ENCODE data around the gene TNRC6A. TPM values are rescaled to one million over a fixed set of nuclear protein-coding genes. Genes with fewer than 3 reads are reported as not detected.
"Not testable (repeated sequence)": the region's sequence is repeated elsewhere in the genome, so short reads cannot be mapped to it uniquely, and the experiment has no call there.

Gene TNRC6A
- total RNA-seq, 1 donor from 2014 or later = 35.6 TPM

DNA sequence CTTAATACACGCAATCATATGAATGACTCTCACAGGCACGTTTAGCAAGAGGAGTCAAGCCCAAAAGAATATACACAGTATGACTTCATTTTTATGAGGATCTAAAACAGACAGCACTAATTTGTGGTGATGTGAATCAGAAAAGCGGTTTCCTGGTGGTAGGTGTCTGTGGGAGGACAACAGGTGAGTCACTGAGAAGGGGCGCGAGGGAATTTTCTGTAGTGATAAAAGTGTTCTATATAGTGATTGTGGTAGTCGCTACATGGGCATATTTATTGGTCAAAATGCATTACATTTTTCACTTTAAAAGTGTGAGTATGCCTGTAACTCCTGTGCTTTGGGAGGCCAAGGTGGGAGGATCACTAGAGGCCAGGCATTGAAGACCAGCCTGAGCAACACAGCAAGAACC, 7.6 kb upstream of the TNRC6A start:
- intact Hi-C loops (cut with DNase I) = no loop called here

DNA sequence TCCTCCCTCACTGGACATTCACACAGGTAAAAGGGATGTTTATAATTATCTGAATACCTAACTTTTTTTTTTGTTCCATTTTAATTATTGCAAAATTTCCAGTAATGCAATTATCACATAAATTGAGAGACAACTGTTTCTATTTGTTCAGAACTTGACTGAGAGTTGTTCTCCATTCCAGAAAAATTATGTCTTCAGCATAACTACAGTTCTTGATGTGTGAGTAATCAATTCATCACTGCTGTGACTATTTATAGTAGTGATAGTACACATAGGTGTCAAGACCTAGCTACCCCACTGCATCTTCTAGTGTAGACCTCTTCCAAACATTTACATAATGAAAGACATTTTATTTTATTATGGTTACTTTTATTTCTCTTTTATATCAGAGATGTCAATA, 5.8 kb upstream of the TNRC6A start:
- DNase-seq (ENCODE audit: low spot score) = no peak
- intact Hi-C loops (cut with DNase I) = no loop called here

More for the DNA sequence above, 7.6 kb upstream of the TNRC6A start:
- no peak for DNase-seq (ENCODE audit: low spot score)

DNA sequence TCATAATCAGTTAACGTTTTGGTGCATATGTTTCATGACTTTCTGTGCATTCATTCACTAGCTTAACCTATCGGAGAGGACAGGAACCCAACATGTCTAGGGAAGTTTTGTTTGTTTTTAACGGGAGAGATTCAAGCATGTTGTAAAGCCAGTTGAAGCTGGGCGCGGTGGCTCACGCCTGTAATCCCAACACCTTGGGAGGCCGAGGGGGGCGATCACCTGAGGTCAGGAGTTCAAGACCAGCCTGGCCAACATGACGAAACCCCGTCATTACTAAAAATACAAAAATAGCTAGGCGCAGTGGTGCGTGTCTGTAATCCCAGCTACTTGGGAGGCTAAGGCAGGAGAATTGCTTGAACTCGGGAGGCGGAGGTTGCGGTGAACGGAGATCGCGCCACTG, 1.4 kb upstream of the TNRC6A start:
- no peak for DNase-seq (ENCODE audit: low spot score)
- intact Hi-C loops (cut with DNase I) = no loop called here

DNA sequence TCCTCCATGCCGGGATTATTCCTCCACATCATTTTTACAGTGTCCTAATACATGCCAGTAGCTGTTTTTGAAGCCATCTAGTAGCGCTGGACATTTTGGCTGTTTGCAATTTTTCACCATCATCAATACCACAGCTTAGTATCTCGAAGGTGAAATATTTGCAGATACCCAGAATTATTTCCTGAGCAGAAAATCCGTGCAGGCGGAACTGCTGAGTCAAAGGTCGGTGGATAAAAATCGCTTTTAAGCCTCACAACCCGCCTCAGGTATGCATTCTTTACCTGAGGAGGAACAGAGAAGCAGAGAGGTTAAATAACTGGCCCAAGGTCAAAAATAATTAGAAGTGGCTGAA, 584 bp upstream of the TNRC6A start:
- intact Hi-C loops (cut with DNase I) = no loop called here
- DNase-seq (ENCODE audit: low spot score) = no peak

DNA sequence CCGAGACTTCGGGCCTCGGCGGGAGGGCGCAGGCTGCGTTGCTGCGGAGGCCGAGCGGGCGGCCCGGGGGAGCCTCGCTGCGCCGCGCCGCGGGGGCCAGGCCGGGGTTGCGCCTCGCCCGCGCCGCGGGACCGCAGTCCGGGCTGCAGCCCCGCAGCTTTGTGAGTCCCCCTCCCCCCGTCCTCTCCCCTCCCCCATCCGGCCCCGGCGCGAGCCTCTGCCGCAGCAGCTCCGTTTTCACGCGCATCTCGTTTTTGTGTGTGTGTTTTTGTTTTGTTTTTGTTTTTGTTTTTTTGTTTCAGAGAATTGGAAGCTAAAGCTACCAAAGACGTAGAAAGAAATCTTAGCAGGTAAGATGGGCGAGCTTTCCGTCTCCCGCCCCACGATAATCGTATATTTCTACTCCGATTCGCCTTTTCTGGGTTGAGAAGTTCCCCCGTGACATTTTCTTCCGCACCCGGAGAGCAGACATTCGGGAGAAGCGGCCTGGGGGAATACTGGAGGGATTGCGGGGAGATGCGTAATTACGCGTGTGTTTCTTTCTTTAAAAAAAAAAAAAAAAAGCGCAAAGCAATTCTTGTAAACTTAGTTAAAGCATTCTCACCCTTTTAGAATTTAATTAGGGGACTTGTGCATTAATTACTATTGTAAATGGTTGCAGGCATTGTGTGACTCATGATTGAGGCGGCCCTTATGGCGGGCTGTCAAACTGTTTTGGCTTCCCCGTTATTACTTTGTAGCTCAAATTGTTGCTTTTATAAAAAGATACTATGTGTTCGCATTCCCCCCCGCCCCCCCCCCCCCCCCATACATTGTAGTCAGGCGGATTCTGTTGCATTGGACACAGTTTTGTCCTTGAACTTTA, 732 bp downstream of the TNRC6A start:
- no peak for DNase-seq (ENCODE audit: low spot score)
- intact Hi-C loops (cut with DNase I) = loop anchor here (2.0 to 5.0 kb wide), 2 partner anchors 47 to 189 kb away; no protein-coding TSS in a partner anchor

DNA sequence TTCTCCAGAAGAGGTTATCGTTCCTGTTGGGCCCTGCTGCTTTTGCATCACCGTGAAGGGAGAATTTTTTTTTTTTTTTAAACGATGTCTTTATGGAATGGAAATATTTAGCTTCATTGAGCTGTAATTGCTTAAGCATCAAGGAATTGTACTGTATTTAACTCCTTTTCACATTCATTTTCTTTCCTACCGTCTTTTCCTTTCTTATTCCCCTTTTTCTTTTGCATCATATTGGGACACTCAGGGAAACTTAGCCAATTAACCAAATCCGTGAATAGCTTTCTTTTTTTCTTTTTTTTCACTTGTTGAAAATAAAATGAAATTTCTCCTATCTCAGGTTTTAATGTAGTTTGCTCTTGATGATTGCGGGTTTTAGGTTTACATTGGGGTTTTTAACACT, 1.5 kb downstream of the TNRC6A start:
- DNase-seq (ENCODE audit: low spot score) = no peak
- intact Hi-C loops (cut with DNase I) = loop anchor here (2.0 to 5.0 kb wide), 2 partner anchors 46 to 190 kb away; no protein-coding TSS in a partner anchor

DNA sequence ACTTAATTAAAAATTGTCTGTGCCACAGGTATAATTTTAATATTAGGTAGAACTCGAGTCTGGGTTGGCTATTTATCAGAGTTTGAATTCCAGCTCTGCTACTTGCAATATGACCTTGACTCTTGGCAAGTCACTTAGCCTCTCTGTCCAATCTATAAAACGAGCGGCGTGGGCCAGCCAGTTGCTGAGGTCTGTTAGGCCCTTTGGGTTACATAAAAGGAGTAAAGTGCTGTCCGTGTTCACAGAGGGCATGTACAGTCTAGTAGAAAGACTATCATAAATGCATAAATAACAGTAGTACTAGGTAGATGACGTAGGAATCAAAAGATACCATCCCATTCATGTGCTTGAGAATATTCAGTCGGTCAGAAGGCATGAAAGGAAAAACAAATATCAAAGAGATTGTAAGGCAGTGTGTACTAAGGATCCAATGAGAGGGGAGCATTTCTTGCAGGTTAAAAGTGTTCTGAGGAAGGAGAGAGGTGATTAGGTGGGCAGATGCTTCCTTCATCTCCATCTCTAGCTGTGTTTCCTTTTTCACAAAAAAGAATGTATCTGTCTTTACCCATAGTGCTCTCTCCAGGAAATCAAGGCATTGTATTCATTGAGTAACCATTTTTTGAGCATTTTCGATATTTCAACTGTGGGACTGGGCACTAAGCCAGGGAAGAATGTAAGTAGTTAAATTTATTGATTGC, 2.4 kb downstream of the TNRC6A start:
- no peak for DNase-seq (ENCODE audit: low spot score)
- intact Hi-C loops (cut with DNase I) = loop anchor here (2.0 to 5.0 kb wide), 2 partner anchors 45 to 191 kb away; no protein-coding TSS in a partner anchor

DNA sequence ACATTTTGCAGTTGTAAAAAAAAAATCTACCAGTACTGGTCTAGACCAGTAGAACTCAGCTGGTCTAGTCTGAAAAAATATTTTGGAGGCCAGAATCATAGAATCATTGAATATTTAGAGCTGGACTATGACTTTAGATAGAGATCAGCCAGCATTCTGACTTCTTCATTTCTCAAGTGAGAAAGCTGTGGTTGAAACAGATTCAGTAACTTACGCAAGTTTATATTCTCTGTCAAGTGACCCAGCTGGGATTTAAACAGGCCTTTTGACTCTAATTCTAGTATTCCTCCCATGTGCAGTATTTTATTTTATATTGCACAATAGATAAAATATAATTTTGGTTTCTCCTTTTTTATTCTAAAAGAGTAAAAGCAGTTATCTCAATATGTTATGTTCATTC, 4.9 kb downstream of the TNRC6A start:
- no peak for DNase-seq (ENCODE audit: low spot score)
- intact Hi-C loops (cut with DNase I) = loop anchor here (5.0 kb wide), 1 partner anchor 43 kb away; no protein-coding TSS in a partner anchor

DNA sequence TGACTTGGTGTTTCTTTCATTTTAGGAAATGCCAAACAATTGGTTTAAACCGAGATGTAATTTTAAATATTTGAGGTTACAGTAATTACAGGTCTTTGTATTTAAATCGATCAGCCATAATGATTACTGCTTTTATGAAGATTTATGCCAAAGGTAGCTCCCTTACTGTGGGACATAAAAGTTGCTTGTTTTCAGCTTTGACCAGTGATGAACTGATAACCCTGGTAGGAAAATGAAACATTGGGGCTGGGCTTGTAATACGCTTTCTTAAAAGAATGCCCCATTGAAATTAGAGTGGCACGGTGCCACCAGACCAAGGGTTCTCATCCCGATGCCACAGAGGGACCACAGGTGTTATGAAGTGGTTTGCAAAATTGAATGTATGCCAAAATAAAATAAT, 7.3 kb downstream of the TNRC6A start:
- intact Hi-C loops (cut with DNase I) = no loop called here
- no peak for DNase-seq (ENCODE audit: low spot score)

DNA sequence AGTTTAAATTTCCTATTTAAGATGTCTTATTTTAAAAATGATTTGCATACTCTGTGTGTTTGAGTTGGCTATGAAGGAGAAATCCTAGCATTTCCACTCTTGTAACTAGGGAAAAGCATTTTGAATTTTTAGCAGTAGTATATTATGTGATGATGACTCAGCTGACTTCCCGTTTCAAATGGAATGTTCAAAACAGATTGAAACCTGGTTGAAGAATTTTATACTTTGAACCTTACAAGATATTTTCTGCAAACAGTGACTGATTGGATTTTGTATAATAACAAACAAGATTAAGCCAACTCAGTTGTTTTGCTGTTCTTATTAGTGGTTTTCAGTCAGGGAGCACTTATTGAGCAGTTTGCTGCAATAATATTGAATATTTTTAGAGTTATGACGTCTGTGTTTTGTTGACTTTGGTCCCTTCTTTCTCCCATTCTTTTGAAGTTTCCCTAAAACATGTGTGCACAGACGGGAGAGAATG, 8.0 kb downstream of the TNRC6A start:
- DNase-seq (ENCODE audit: low spot score) = no peak
- intact Hi-C loops (cut with DNase I) = no loop called here

DNA sequence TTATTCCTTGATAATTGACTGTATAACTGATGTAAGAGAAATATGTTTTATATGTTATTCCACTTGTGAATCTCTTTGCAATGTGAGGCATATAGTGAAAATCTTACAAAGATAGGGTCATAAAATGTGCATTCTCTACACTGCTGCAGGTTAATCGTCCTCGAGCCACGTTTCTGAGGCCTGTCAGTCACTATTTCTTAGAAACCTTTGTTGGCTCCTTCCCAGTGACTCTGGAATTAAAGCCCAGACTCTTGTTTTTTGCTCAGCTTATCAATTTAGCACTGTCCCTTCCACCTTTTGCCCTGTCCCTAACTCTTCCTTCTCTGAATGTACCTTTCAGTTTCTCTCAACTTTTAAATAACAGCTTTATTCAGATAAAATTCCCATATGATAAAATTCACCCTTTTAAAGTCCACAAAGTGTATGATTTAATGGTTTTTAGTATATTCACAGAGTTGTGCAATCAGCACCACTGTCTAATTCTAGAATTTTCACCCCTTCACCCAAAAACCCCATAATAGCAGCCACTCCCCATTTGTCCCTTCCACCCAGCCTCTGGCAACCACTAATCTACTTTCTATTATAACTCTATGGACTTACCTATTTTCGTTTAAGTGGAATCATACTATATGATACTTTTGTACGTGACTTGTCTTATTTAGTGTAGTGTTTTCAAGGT, 8.6 kb downstream of the TNRC6A start:
- no peak for DNase-seq (ENCODE audit: low spot score)
- intact Hi-C loops (cut with DNase I) = no loop called here

DNA sequence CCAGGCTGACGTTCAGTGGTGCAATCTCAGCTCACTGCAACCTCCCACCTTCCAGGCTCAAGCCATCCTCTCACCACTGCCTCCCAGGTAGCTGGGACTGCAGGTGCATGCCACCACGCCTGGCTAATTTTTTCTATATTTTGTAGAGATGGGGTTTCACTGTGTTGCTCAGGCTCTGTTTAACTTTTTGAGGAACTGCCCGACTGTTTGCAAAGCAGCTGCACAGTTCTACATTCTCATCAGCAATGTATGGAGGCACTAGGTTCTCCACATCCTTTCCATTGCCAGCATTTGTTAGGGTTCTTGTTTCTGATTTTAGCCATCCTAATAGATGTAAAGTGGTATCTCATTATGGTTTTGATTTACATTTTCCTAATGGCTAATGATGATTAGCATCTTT, 9.4 kb downstream of the TNRC6A start:
- no peak for DNase-seq (ENCODE audit: low spot score)
- intact Hi-C loops (cut with DNase I) = no loop called here

DNA sequence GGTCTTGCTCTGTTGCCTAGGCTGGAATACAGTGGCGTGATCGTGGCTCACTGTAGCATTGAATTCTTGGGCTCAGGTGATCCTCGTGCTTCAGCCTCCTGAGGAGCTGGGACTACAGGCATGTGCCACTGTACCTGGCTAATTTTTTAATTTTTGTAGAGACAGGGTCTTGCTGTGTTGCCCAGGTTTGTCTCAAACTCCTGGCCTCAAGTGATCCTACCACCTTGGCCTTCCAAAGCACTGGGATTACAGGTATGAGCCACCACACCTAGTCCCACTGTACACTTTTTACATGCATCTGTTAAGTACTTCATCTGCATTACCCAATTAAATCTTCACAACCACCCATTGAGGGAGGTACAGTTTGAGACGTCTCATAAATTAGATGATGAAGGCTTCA, 12.4 kb downstream of the TNRC6A start:
- intact Hi-C loops (cut with DNase I) = no loop called here
- DNase-seq (ENCODE audit: low spot score) = no peak

DNA sequence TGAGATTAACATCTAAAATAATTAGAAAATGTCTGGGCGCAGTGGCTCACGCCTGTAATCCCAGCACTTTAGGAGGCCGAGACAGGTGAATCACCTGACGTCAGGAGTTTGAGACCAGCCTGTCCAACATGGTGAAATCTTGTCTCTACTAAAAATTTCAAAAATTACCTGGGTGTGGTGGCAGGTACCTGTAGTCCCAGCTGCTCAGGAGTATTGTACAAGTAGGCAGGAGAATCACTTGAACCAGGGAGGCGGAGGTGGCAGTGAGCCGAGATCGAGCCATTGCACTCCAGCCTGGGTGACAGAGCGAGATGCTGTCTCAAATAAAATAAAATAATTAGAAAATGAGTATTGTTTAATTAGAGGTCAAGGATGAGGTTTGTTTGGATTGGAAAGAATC, 13.2 kb downstream of the TNRC6A start:
- intact Hi-C loops (cut with DNase I) = not testable (repeated sequence)

DNA sequence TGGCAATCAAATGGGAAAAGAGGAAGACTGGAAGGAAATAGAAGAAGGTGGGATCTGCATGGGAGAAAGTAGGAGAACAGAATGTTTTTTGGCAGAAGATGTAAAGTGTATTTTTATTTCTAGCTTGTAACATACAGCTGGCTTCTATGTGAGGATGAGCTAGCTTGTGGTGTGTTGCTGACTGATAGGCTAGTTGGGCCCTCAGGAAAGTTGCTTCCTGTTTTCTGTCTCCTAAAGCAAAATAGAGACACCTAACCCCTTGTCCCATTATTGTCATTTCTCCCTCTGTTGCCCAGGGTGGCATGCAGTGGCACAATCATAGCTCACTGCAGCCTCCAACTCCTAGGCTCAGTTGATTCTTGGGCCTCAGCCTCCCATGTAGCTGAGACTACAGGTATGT, 15.9 kb downstream of the TNRC6A start:
- intact Hi-C loops (cut with DNase I) = no loop called here
- no peak for DNase-seq (ENCODE audit: low spot score)

More for the DNA sequence above, 13.2 kb downstream of the TNRC6A start:
- DNase-seq (ENCODE audit: low spot score) = not testable (repeated sequence)

DNA sequence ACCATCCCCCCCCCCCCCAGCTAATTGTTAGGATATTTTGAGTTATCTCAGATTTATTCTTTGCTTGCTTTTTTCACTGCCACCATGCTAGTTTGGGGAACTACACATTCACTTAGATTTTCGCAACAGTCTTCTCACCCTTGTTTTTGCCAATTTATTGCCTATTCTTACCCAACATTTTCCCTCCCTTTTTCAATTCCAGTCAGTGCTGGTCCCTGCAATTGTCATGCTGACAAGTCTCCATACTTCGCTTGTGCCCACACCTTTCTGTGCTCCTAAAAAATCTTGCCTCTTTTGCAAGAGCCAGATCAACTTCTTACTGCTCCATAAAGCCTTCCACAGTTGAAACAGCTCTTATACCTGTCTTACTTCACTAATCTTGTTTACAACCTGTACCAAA, 16.3 kb downstream of the TNRC6A start:
- DNase-seq (ENCODE audit: low spot score) = no peak
- intact Hi-C loops (cut with DNase I) = no loop called here

DNA sequence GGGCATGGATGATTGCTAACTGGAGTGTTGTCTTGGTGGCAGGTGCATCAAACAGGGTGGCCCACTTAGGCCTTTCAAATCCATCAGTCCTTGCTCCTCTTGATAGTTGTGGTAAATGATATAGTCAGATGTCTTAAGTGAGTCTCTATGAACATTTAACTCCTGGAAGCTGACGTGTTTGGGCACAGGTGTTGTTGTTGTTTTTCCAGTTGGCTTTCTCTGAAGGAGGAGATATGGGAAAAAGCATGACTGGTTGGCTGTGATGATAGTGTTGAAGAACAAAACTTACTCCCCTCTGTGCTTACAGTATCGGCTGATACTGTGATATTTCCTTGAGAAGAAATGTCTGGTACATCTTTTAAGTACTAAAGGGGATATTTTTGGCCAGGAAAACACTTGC, 18.0 kb downstream of the TNRC6A start:
- intact Hi-C loops (cut with DNase I) = no loop called here

DNA sequence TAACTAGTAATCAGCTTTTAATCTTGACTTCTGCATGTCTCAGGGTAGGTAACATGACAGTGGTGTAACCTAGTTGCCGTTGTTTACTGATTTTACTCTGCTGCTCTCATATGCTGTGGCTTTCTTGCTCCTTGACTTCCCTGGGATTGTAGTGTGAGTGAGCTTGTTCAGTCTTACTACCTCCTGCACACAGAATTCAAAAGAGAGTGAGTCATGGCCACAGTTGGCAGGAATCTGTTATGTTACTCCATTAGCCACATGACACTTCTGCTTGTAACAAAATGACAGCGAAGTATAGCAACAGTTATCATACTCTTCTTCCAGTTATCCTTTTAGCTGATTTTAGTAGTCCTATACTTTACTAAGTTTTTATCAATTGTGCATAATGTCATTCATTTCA, 18.8 kb downstream of the TNRC6A start:
- intact Hi-C loops (cut with DNase I) = no loop called here
- no peak for DNase-seq (ENCODE audit: low spot score)

More for the DNA sequence above, 18.0 kb downstream of the TNRC6A start:
- DNase-seq (ENCODE audit: low spot score) = no peak

DNA sequence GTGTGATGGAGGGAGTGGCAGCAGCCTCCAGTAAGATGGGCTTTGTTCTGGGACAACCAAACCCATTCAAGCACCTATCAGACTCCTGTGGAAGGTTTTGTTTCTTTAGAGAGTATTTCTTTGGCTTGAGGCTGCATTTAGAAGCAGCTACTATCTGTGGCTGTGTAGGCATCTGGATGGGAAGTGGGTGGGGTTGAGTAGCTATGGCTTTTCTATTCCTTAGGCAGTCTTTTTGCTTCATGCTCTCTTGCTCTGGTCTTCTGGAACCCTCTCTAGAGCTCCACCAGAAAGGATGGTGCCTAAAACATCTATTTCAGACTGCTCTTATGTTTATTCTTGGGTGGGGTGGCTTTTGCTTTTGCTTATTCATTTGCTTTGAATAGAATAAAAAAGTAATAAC, 19.9 kb downstream of the TNRC6A start:
- intact Hi-C loops (cut with DNase I) = no loop called here
- DNase-seq (ENCODE audit: low spot score) = no peak

DNA sequence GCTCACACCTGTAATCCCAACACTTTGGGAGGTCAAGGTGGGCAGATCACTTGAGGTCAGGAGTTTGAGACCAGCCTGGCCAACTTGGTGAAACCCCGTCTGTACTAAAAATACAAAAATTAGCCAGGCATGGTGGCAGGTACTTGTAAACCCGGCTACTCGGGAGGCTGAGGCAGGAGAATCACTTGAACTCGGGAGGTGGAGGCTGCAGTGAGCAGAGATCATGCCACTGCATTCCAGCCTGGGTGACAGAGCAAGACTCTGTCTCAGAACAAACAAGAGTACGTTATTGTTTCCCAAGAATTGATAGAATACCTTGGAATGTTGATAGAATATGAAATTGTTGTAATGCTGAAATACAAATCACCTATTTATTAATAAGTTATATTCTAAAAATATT, 20.4 kb downstream of the TNRC6A start:
- DNase-seq (ENCODE audit: low spot score); intact Hi-C loops (cut with DNase I): not testable (repeated sequence)

Data from cardiac septum (tissue), 1 donor.